Measurements from ENCODE around the gene LYG2.
"Not testable (repeated sequence)": the region's sequence is repeated elsewhere in the genome, so short reads cannot be mapped to it uniquely, and the experiment has no call there.

Gene LYG2

DNA sequence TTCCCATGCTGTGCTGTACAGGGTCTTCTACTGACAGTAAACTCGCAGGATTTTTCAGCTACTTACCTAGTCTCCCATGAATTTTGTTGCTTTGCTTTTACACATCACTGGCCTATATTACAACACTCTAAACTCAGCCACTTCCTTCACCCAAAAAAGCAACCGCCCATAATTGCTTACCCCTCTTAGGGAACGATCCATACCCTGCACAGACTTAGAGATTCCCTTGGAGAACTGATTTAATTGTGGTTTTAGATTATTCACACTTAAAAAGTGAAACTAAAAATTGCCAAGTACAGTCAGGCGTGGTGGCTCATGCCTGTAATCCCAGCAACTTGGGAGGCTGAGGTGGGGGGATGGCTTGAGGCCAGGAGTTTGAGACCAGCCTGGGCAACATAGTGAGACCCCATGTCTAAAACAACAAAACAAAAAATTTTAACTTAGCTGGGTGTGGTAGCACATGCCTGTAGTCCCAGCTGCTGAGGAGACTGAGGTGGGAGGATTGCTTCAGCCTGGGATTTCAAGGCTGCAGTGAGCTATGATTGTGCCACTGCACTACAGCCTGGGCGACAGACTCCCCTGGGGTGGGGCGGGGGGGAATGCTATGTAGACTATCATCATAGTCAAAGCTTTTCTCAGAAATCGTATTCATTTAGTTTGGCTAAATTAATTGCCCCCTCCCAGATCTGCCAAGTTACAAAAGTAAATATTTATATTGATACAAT lies 55.2 kb downstream of the LYG2 start:
- DNase-seq: no peak

DNA sequence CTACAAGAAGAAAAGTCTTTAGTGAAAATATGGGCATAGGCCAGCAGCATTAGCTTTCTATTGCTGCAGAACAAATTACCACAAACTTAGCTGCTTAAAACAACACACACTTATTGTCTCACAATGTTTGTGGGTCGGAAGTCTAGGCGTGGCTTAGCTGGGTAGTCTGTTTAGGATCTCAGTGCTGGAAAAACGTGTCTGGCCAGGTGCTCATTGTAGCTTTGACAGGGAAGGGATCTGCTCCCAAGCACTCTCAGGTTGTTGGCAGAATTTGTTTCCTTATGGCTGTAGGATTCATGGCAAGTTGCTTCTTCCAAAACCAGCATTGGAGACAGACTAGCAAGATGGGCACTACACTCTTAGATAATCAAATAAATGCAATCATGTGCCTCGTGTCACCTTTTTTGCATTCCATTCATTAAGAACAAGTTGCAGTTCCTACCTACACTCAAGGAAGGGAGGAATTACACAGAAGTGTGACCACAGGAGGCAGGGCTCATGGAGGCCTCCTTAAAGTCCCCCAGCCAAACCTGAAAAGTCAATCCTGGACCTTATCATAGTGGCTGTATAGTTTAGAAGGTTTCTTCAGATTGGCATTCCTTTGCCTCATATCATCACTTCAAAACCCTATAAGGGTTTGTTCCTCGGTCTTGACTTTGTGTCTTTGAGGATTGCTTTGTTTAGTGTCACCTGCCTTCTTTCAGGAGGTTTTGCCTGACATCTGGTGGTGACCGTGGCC lies 57.2 kb downstream of the LYG2 start:
- DNase-seq: no peak

DNA sequence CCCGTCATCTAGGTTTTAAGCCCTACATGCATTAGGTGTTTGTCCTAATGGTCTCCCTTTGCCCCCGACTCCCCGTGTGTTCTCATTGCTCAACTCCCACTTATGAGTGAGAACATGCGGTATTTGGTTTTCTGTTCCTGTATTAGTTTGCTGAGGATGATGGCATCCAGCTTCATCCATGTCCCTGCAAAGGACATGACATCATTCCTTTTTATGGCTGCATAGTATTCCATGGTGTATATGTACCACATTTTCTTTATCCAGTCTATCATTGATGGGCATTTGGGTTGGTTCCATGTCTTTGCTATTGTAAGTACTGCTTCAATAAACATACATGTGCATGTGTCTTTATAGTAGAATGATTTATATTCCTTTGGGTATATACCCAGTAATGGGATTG lies 63.1 kb downstream of the LYG2 start:
- DNase-seq: not testable (repeated sequence)

Measured in cortex of kidney (tissue), 1 donor.